ENCODE data around the gene SLC25A33.
A peak's percentile ranks its signal among the peaks of the same experiment; 100 is the strongest.
"Not testable (repeated sequence)": the region's sequence is repeated elsewhere in the genome, so short reads cannot be mapped to it uniquely, and the experiment has no call there.

SLC25A33 gene

GRCh38 chr1:9539829-9540550 is 725 bp downstream of the SLC25A33 start:
- DNase-seq: peak; percentile 60

GRCh38 chr1:9542430-9542829 is 3.2 kb downstream of the SLC25A33 start:
- DNase-seq: peak; percentile 43

GRCh38 chr1:9544926-9545325 is 5.7 kb downstream of the SLC25A33 start:
- DNase-seq: no peak

DNA sequence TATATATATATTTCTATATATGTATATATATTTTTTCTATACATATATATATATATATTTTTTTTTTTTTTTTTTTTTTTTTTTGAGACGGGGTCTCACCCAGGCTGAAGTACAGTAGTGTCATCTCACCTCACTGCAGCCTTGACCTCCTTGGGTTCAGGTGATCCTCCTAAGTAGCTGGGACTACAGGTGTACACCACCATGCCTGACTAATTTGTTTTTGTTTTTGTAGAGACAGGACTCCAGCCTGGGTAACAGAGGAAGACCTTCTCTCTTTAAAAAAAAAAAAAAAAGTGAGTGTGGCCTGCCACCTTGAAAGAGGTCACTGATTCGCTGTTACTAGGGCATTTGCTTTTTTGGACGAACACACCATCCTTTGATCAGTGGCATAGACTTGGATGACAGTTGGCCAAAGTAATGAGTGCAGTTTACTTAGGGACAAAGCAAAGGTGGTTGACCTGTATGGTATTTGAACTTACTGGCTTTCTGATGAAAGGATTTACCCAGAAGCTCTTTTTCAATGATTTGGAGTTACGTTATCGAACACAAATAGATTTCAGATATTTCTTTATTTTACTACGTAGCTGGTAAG is 10.8 kb downstream of the SLC25A33 start:
- no peak for DNase-seq

DNA sequence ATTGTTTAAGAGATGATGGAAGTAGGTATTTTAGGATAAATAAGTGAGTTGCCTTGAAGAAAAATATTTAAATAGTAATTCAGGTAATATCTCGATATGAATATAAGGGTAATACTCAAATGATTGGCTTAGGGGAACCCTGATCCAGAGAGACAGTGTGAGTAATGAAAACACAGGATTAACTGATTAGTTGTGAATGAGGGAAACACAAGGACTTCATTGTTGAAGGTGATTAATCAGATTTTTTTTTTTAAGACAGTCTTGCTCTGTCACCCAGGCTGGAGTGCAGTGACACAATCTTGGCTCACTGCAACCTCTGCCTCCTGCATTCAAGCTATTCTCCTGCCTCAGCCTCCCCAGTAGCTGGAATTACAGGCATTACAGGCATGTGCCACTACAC is 12.7 kb downstream of the SLC25A33 start:
- DNase-seq: no peak

GRCh38 chr1:9553736-9554144 is 14.5 kb downstream of the SLC25A33 start:
- DNase-seq: no peak

DNA sequence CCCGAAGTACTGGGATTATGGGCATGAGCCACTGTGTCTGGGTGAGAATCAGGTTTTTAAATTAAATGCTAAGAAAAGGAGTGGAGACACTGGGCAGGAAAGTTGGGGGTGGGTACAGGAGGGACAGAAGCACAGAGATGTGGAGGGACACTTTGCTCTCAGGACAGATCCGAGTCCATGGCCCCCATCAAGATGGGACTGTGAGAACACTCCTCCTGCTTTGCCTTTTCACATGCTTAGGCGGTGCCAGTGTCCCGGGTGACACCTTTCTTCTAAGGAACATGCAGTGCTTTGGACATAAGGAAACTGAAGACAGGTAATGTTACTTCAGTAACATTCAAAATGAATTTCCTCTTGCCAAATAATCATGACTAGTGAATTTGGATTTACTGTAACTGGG is 16.7 kb downstream of the SLC25A33 start:
- no peak for DNase-seq

- no peak for DNase-seq
Observed at GRCh38 chr1:9557624-9558023, 18.4 kb downstream of the SLC25A33 start.

GRCh38 chr1:9558271-9558945 is 19.1 kb downstream of the SLC25A33 start:
- DNase-seq: no peak

- no peak for DNase-seq
Observed at GRCh38 chr1:9558946-9559545, 19.8 kb downstream of the SLC25A33 start.

GRCh38 chr1:9559673-9560072 is 20.4 kb downstream of the SLC25A33 start:
- DNase-seq: no peak

DNA sequence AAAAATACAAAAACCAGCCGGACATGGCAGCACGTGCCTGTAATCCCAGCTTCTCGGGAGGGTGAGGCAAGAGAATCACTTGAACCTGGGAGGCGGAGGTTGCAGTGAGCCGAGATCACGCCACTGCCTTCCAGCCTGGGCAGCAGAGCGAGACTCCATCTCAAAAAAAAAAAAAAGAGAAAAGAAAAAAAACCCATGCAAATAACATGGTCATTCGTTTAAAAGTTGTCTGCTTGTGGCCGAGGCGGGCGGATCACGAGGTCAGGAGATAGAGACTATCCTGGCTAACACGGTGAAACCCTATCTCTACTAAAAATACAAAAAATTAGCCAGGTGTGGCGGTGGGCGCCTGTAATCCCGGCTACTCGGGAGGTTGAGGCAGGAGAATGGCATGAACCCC is 20.8 kb downstream of the SLC25A33 start:
- DNase-seq: not testable (repeated sequence)

GRCh38 chr1:9561429-9561828 is 22.2 kb downstream of the SLC25A33 start:
- peak; percentile 83 for DNase-seq

DNA sequence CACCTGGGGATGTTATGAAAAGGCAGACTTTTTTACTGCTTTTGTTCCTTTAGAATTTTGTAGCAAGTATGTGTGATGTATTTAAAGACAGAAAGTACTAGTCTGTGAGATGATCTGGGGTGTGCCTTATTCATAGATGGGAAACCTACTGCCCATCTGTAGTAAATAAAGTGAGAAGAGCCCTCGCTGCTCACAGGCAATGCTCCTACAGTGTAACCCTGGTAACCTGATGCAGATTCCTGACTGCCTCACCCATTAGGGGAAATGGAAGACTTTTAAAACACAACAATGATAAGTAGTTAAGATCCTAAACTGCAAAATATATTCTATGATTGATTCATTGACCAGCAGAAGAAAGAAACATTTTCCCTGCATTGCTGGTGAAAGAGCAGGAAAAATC is 30.0 kb downstream of the SLC25A33 start:
- DNase-seq: no peak

- not testable (repeated sequence) for DNase-seq
Observed at GRCh38 chr1:9570886-9571529, 31.7 kb downstream of the SLC25A33 start.

GRCh38 chr1:9573723-9574122 is 34.5 kb downstream of the SLC25A33 start:
- DNase-seq: no peak

- no peak for DNase-seq
Observed at GRCh38 chr1:9575486-9575885, 36.2 kb downstream of the SLC25A33 start.

GRCh38 chr1:9576903-9577302 is 37.6 kb downstream of the SLC25A33 start:
- no peak for DNase-seq

DNA sequence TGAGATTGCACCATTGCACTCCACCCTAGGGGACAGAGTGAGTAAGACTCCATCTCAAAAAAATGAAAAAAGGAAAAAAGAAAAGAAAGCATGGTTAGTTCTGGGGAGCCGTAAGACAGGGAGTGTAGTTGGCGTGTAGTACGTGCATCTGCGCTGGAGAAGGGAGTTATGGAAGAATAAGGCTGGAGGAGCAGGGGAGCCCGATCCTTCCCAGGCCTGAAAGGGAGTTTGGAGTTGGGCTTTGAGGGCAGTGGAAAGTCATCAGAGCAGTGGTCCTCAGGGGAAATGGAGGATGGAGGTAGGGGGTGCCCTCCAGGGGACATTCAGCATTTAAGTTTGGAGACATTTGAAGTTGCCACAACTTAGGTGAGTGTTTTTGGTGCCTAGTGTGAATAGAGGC is 38.2 kb downstream of the SLC25A33 start:
- DNase-seq: no peak

DNA sequence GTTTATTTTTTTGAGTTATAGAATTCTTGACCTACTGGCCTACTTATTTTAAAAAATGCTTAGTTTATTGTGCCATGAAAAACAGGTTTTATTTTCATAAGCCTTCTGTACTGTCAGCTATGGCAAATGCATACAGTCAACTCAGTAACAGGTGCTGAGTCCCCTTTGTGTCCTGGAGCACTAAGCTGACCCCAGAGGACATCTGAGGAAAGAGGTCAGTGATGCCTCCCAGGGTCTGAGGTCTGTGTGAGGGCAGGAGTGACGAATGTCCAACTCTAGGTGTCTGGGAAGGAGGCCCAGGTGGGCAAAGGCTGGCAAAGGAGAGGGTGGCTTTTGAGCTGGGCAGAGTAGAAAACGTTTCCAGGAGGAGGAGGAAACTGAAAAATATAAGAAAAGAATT is 41.7 kb downstream of the SLC25A33 start:
- no peak for DNase-seq

- DNase-seq: no peak
Observed at GRCh38 chr1:9586147-9586766, 47.0 kb downstream of the SLC25A33 start.

GRCh38 chr1:9588551-9589143 is 49.4 kb downstream of the SLC25A33 start, which contains the start of gene TMEM201:
Gene TMEM201, plus strand, starts transcription at chr1:9588911. Its CDS starts 20 bp downstream, at chr1:9588931.
- peak; percentile 93 for DNase-seq
